Mucosa of descending colon (tissue), 3 donors: ENCODE results near the gene TMEM161B. TPM values are rescaled to one million over a fixed set of nuclear protein-coding genes. Genes with fewer than 3 reads are reported as not detected.

Experiments
- ATAC-seq: fragments of 200-7000 bp; cut with Tn5 transposase; one replicate; pipeline ENCODE4 v1.9.1; 2020; ENCODE audit warnings: mild to moderate bottlenecking, moderate library complexity
- DNase-seq, 3 donors: peaks; one replicate each; pipeline ENCODE4 v3.0.0-alpha.2; 2020
- H3K36me3 ChIP-seq: fragments of 200-600 bp; one replicate; pipeline ENCODE4 v1.8.0; 2021; ENCODE audit warnings: low read depth, mild to moderate bottlenecking
- H3K4me1 ChIP-seq: fragments of 200-600 bp; one replicate; pipeline ENCODE4 v1.8.0; 2021; ENCODE audit warnings: low read depth, mild to moderate bottlenecking
- H3K4me3 ChIP-seq: fragments of 200-600 bp; one replicate; pipeline ENCODE4 v1.8.0; 2021; ENCODE audit warnings: mild to moderate bottlenecking
- H3K9me3 ChIP-seq: fragments of 200-600 bp; one replicate; pipeline ENCODE4 v1.8.0; 2021; ENCODE audit warnings: mild to moderate bottlenecking
- CTCF ChIP-seq: fragments of 200-600 bp; IDR thresholded peaks from one replicate; pipeline ENCODE4 v1.8.0; 2022; ENCODE audit warnings: antibody characterized with exemption, mild to moderate bottlenecking
- intact Hi-C, 2 donors: fragments of 100-400 bp; cut with DNase I in 1 of 2; cut with micrococcal nuclease in 1 of 2; formaldehyde crosslinking; loops; one replicate each; pipeline versions ENCODE4 v1.11.0 to v1.11.1; 2022; cut with DNase I, micrococcal nuclease
- total RNA-seq, 3 donors: library from RNA; stranded (reverse); fragmentation: NEBNext Ultra II Directional in 2 of 3; extraction: Animal tissue kit (Norgen Biotek cat#: 25700) in 2 of 3; gene quantifications; one replicate each; pipeline versions ENCODE4 v1.2.1 to v1.2.4, GENCODE V29; 2021 to 2023
- donor health status: DM: no; HTN: no; CAD: no; lungs with moderate emphysema.
- donor health status: DM: no; HTN: no; CAD: no.
- donor health status: DM: no; HTN: yes; CAD: no.

The TMEM161B gene
- total RNA-seq, 3 donors from 2014 or later, result 20.6 to 31.9 (median 27.8) TPM

- Histone ChIP-seq H3K4me3 (no peak overlapping the region), H3K9me3 (no peaks in the 10 kb centered on the region), H3K36me3 (no peaks in the 10 kb centered on the region), H3K4me1 (no peaks in the 10 kb centered on the region)
- DNase-seq (no peak), ATAC-seq (no peak)
- intact Hi-C loops, result no loop called here
- TF ChIP-seq CTCF, result no peak
Measured at GRCh38 chr5:88287846-88288527, 19.3 kb upstream of the TMEM161B start.

DNA sequence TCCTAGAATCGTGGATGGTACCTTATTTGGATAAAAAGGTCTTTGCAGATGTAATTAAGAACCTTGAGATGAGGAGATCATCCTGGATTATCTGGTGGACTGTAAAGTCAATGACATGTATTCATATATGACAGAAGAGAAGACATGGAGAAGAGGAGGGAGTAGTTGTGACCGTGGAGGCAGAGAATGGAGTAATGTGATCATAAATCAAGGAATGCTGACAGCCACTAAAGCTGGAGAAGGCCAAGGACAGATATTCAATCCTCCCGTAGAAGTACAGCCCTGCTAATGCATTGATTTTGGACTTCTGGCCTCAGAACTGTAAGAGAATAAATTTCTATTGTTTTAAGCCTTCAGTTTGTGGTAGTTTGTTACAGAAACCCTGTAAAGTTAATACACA is 18.7 kb upstream of the TMEM161B start:
- ATAC-seq (no peak), DNase-seq (no peak)
- H3K36me3 ChIP-seq, result no peaks in the 10 kb centered on the region
- H3K4me3 ChIP-seq, result no peak overlapping the region
- intact Hi-C loops, result no loop called here
- no peaks in the 10 kb centered on the region for H3K4me1 ChIP-seq
- no peak for TF ChIP-seq CTCF
- H3K9me3 ChIP-seq, result no peaks in the 10 kb centered on the region

DNA sequence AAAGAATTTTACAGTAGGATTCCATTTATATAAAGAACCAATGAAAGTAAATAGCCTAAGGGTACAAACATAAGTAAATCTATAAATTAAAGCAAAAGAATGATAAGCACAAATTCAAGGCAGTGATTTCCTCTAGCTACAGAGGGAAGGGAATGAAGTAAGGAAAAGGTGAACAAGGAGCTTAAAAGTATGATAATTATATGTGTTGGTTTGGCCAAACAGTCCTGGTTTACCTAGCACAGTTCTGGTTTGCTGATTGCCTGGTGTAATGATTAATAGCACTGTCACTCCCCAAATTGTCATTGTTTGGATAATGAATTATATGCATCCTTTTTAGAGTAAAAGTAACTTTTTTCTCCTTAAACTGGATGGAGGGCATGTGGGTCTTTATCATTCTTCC is 15.0 kb upstream of the TMEM161B start:
- Histone ChIP-seq H3K9me3 (no peaks in the 10 kb centered on the region), H3K36me3 (no peaks in the 10 kb centered on the region), H3K4me1 (no peaks in the 10 kb centered on the region), H3K4me3 (no peak overlapping the region)
- intact Hi-C loops, result no loop called here
- ATAC-seq, result no peak
- no peak for TF ChIP-seq CTCF
- no peak for DNase-seq

DNA sequence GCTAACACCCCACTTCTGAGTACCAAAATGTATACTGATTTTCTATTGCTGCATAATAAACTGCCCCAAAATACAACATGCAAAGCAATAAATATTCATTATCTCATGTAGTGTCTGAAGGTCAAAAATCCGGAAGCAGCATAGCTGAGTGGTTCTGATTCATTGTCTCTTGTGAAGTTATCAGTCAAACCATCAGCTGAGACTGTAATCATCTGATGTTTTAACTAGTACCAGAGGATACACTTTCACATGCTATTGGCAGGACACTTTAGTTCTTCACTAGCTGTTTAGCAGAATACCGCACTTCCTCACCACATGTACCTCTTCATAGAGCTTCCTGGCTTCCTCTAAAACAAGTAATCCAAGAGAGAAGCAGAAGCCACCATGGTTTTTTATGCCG is 12.7 kb upstream of the TMEM161B start:
- DNase-seq (no peak), ATAC-seq (no peak)
- TF ChIP-seq CTCF, result no peak
- H3K4me3 ChIP-seq, result no peak overlapping the region
- no peaks in the 10 kb centered on the region for H3K4me1 ChIP-seq
- H3K36me3 ChIP-seq, result no peaks in the 10 kb centered on the region
- H3K9me3 ChIP-seq, result no peaks in the 10 kb centered on the region
- intact Hi-C loops, result no loop called here

DNA sequence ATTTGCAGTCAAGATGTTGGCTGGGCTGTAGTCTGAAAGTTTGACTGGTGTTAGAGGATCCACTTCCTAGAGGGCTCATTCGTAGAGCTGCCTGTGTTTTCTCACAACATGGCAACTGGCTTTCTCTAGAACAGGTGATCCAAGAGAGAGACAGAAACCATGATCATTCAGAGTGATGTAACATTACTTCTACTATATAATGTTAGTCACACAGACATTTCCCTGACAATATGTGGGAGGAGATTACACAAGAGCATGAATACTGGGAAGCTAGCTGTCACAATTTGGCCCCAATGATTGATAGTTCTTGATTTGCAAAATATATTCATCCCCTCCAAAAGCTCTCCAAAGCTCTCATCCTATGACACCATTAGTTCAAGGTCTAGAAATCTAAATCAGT is 10.9 kb upstream of the TMEM161B start:
- intact Hi-C loops, result no loop called here
- ATAC-seq, result no peak
- Histone ChIP-seq H3K4me1 (no peaks in the 10 kb centered on the region), H3K9me3 (no peaks in the 10 kb centered on the region), H3K4me3 (no peak overlapping the region), H3K36me3 (no peaks in the 10 kb centered on the region)
- no peak for DNase-seq
- no peak for TF ChIP-seq CTCF

DNA sequence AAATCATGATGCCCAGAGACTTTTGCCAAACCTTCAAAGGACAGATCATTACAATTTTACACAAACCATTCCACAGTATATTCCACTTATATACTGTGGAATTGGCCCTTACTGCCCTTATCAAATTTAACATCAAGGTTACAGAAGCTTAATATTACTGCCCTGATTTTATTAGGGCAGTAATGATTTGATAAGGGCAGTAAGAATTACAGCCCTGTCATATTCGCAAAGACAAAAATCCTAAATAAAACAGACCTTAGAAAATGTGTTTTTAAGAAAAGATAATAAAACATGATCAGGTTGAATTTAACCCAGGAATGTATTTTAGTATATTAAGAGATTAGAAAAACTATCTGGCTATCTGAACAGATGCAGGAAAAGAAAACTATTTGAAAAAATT is 7.7 kb upstream of the TMEM161B start:
- no peak overlapping the region for H3K4me3 ChIP-seq
- H3K9me3 ChIP-seq, result no peaks in the 10 kb centered on the region
- no peak for ATAC-seq
- DNase-seq, result no peak
- H3K36me3 ChIP-seq, result no peaks in the 10 kb centered on the region
- H3K4me1 ChIP-seq, result no peaks in the 10 kb centered on the region
- TF ChIP-seq CTCF, result no peak
- intact Hi-C loops, result no loop called here
